A549 (cell line): ENCODE data around the gene NTM. TPM values are rescaled to one million over a fixed set of nuclear protein-coding genes. Genes with fewer than 3 reads are reported as not detected.

Experiments used
- ATAC-seq, 2 experiments: fragments of 200-7000 bp in 1 of 2; fragments of >200 bp in 1 of 2; cut with Nextera tagmentation in 1 of 2; cut with Tn5 transposase in 1 of 2; 3 replicates each; pipeline versions ENCODE4 v1.8.0 to v1.9.1; 2018 to 2020; ENCODE audit warnings: mild to moderate bottlenecking in 1 of 2, moderate library complexity in 1 of 2
- CTCF ChIA-PET: fragments of 300-600 bp; sonication (Branson Sonifier 250); formaldehyde crosslinking; extraction: SDS; loops from one replicate; lab custom pipeline; 2021; ENCODE audit warnings: antibody characterized with exemption, inconsistent platforms; lab: Yijun Ruan, JAX
- POLR2A ChIA-PET: fragments of 350-600 bp; formaldehyde crosslinking; extraction: SDS; loops from one replicate; lab custom pipeline; 2021; ENCODE audit warnings: antibody characterized with exemption, inconsistent platforms; lab: Yijun Ruan, JAX
- DNase-seq, 2 experiments: peaks; one replicate each; pipeline versions ENCODE4 v3.0.0 to v3.0.0-alpha.2; 2011 to 2016; ENCODE audit warnings: low read depth in 1 of 2, low spot score in 1 of 2
- FAIRE-seq: peaks from 2 replicates; lab custom pipeline; 2011; peaks lifted over from hg19 to GRCh38; lab: Jason Lieb, UNC
- H3K27ac ChIP-seq, 2 experiments: fragments of >200 bp; sonication (Bioruptor Twin); formaldehyde crosslinking; 3 replicates each; pipeline ENCODE4 v1.5.1; 2016 to 2017
- H3K4me1 ChIP-seq: fragments of >200 bp; sonication (Bioruptor Twin); formaldehyde crosslinking; 3 replicates; pipeline ENCODE4 v1.6.1; 2016
- H3K4me2 ChIP-seq: fragments of >200 bp; sonication (Bioruptor Twin); formaldehyde crosslinking; 3 replicates; pipeline ENCODE4 v1.6.1; 2016
- H3K4me3 ChIP-seq: fragments of >200 bp; sonication (Bioruptor Twin); formaldehyde crosslinking; 3 replicates; pipeline ENCODE4 v1.5.1; 2016
- H3K9me3 ChIP-seq: fragments of >200 bp; sonication (Bioruptor Twin); formaldehyde crosslinking; 3 replicates; pipeline ENCODE4 v1.6.1; 2016
- CHD2 ChIP-seq: fragments of 150-350 bp; IDR thresholded peaks from 2 replicates; pipeline ENCODE4 v1.6.1; 2014; ENCODE audit warnings: low read length; ENCODE audit not compliant: partially characterized antibody
- ELK1 ChIP-seq: fragments of 150-350 bp; IDR thresholded peaks from 2 replicates; pipeline ENCODE4 v1.6.1; 2014; ENCODE audit warnings: low read depth, mild to moderate bottlenecking, low read length
- ESRRA ChIP-seq: fragments of 150-350 bp; IDR thresholded peaks from 2 replicates; pipeline ENCODE4 v1.6.1; 2014; ENCODE audit warnings: mild to moderate bottlenecking, low read length, borderline replicate concordance
- FOSL2 ChIP-seq, 2 experiments: fragments of 450-650 bp in 1 of 2; fragments of >200 bp in 1 of 2; sonication (Bioruptor Twin) in 1 of 2; formaldehyde crosslinking; IDR thresholded peaks; 2 replicates each; pipeline versions ENCODE4 v1.5.0 to v1.6.1; 2016 to 2020; ENCODE audit warnings: mild to moderate bottlenecking in 1 of 2, moderate library complexity in 1 of 2
- GATA3 ChIP-seq: IDR thresholded peaks from 2 replicates; pipeline ENCODE4 v1.6.1; 2012; ENCODE audit warnings: borderline replicate concordance
- HOXA7 ChIP-seq: fragments of 250-450 bp; sonication (Bioruptor Pico); IDR thresholded peaks from 2 replicates; pipeline ENCODE4 v1.5.0; 2020; ENCODE audit warnings: mild to moderate bottlenecking, moderate library complexity
- JUNB ChIP-seq: fragments of >200 bp; sonication (Bioruptor Twin); formaldehyde crosslinking; IDR thresholded peaks from 2 replicates; pipeline ENCODE4 v1.6.1; 2016
- KDM1A ChIP-seq: fragments of 200-600 bp; sonication (generic); IDR thresholded peaks from 2 replicates; pipeline ENCODE4 v1.6.1; 2016; ENCODE audit warnings: low read depth, mild to moderate bottlenecking
- MAX ChIP-seq: IDR thresholded peaks from 2 replicates; pipeline ENCODE4 v1.6.1; 2012
- POLR2AphosphoS2 ChIP-seq: conservative IDR thresholded peaks from 2 replicates; pipeline ENCODE4 v1.6.1; 2012; ENCODE audit warnings: low read length, improper control_type of control experiment, inconsistent platforms
- RCOR1 ChIP-seq: fragments of 150-350 bp; IDR thresholded peaks from 2 replicates; pipeline ENCODE4 v1.6.1; 2014; ENCODE audit warnings: antibody characterized with exemption, low read length, low read depth
- REST ChIP-seq: fragments of 200-600 bp; sonication (generic); IDR thresholded peaks from 2 replicates; pipeline ENCODE4 v1.6.1; 2016; ENCODE audit warnings: antibody characterized with exemption, mild to moderate bottlenecking, moderate library complexity
- RFX5 ChIP-seq: fragments of 450-650 bp; IDR thresholded peaks from 2 replicates; pipeline ENCODE4 v1.7.1; 2014; ENCODE audit warnings: antibody characterized with exemption, mild to moderate bottlenecking, moderate library complexity
- SMC3 ChIP-seq: fragments of >200 bp; sonication (Bioruptor Twin); formaldehyde crosslinking; IDR thresholded peaks from 3 replicates; pipeline ENCODE4 v1.6.1; 2018; ENCODE audit warnings: inconsistent platforms
- TFCP2L1 ChIP-seq: fragments of 250-450 bp; sonication (Bioruptor Pico); IDR thresholded peaks from 2 replicates; pipeline ENCODE4 v1.5.0; 2021; ENCODE audit warnings: mild to moderate bottlenecking
- TP53 ChIP-seq: fragments of 250-450 bp; sonication (Bioruptor Pico); IDR thresholded peaks from 2 replicates; pipeline ENCODE4 v1.5.0; 2021; ENCODE audit warnings: mild to moderate bottlenecking, moderate library complexity
- USF2 ChIP-seq: fragments of 450-650 bp; IDR thresholded peaks from 2 replicates; pipeline ENCODE4 v1.6.1; 2014; ENCODE audit warnings: antibody characterized with exemption
- ZC3H11A ChIP-seq: fragments of 450-650 bp; IDR thresholded peaks from 2 replicates; pipeline ENCODE4 v1.6.1; 2014; ENCODE audit warnings: antibody characterized with exemption, mild to moderate bottlenecking
- ZFP36 ChIP-seq: fragments of 450-650 bp; IDR thresholded peaks from 2 replicates; pipeline ENCODE4 v1.6.1; 2014; ENCODE audit warnings: borderline replicate concordance; ENCODE audit not compliant: partially characterized antibody
- ZSCAN20 ChIP-seq: fragments of 250-450 bp; sonication (Bioruptor Pico); IDR thresholded peaks from 2 replicates; pipeline ENCODE4 v1.8.0; 2022; ENCODE audit warnings: mild to moderate bottlenecking, moderate library complexity
- WGBS: methylation state at CpG from one replicate; pipeline ENCODE4 v1.1.6; 2017; ENCODE audit errors: missing lambda C conversion rate; 5-methylcytosine and 5-hydroxymethylcytosine counted together
- polyA plus RNA-seq, 4 experiments: library from polyadenylated mRNA; depleted of rRNA in 3 of 4; stranded (reverse); fragments of >200 nt; fragmentation: RNase III in 1 of 4; extraction: RNeasy Plus Mini Kit Qiagen cat#74134 plus additional on column Dnase treatment in 1 of 4; gene quantifications; 2 replicates in 3 of 4; 3 replicates in 1 of 4; pipeline ENCODE4 v1.2.3, GENCODE V29; 2011 to 2017
- TF ChIP-seq, protein P1 (sequence below): fragments of 250-450 bp; sonication (Bioruptor Pico); IDR thresholded peaks from 2 replicates; pipeline ENCODE4 v1.5.0; 2021; ENCODE audit warnings: mild to moderate bottlenecking, moderate library complexity, borderline replicate concordance
- TF ChIP-seq, protein P2 (sequence below): fragments of >200 bp; sonication (Bioruptor Twin); formaldehyde crosslinking; IDR thresholded peaks from 3 replicates; pipeline ENCODE4 v1.6.1; 2016

The NTM gene
- polyA plus RNA-seq, 2 of the 4 experiments (the other 2 are of a cell fraction) = not detected

GRCh38 chr11:131982154-131982553, 611.7 kb downstream of the NTM start (continued):
- TF ChIP-seq, protein P1, sequence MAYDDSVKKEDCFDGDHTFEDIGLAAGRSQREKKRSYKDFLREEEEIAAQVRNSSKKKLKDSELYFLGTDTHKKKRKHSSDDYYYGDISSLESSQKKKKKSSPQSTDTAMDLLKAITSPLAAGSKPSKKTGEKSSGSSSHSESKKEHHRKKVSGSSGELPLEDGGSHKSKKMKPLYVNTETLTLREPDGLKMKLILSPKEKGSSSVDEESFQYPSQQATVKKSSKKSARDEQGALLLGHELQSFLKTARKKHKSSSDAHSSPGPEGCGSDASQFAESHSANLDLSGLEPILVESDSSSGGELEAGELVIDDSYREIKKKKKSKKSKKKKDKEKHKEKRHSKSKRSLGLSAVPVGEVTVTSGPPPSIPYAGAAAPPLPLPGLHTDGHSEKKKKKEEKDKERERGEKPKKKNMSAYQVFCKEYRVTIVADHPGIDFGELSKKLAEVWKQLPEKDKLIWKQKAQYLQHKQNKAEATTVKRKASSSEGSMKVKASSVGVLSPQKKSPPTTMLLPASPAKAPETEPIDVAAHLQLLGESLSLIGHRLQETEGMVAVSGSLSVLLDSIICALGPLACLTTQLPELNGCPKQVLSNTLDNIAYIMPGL (CRISPR knock-in tag) = no peak
- TF ChIP-seq JUNB = no peak
- TF ChIP-seq REST = no peak
- TF ChIP-seq ESRRA = no peak
- TF ChIP-seq, all 56 proteins: peak for 0

DNA sequence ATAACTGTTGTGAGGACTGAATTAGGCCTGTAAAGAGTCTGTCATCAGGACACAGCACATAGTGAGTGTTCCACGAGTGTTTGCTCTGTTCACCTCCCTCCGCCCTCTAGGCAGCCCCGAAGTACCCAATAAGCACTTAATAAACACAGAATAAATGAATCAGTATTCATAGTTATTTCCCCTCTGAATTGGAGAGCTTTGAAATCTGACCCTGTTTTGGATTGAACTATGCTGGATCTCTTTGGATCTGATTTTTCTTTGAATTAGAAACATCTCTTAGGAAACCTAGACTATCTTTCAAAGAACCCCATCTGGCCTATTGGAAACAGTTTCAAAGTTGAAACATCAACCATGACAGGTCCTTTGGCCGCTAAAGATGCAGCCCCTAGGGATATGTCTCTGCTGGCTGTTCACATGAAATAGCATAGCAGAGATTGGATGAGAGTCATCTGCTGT, 615.5 kb downstream of the NTM start:
- H3K9me3 ChIP-seq = no peaks in the 10 kb centered on the region
- no peak overlapping the region for H3K4me2 ChIP-seq
- no peaks in the 10 kb centered on the region for H3K4me1 ChIP-seq
- 2% methylated on average over 4 of the region's 4 CpGs for WGBS
- DNase-seq (no peak), FAIRE-seq (no peak), ATAC-seq (no peak)
- no peak overlapping the region for H3K27ac ChIP-seq
- ChIA-PET CTCF (no interaction called here), POLR2A (no interaction called here)
- no peak overlapping the region for H3K4me3 ChIP-seq
- TF ChIP-seq FOSL2 (IDR thresholded peaks at IDR 0.05) (no peak), FOSL2 (CRISPR knock-in tag; IDR thresholded peaks at IDR 0.05) (no peak)

DNA sequence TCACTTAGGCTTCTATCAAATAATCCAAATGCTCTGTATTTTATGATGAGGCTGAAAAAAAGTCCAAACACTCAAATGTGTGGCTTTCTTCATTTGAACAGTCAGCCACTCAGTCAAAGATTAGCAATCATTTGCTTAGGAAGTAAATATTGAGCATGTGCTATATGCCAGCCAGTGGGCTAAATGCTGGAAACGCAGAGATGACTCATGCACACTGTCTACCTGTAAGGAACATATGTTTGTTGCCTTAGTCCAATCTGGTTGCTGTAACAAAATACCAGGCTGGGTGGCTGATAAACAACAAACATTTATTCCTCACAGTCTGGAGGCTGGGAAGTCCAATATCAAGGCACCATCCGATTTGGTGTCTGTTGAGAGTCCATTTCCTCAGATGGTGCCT, 617.3 kb downstream of the NTM start:
- DNase-seq (no peak), ATAC-seq (no peak)
- CTCF ChIA-PET = no interaction called here
- no peaks in the 10 kb centered on the region for H3K4me1 ChIP-seq
- 4% methylated on average over 2 of the region's 2 CpGs for WGBS
- POLR2A ChIA-PET = no interaction called here
- H3K4me3 ChIP-seq = no peak overlapping the region
- TF ChIP-seq SMC3 (no peak), ZSCAN20 (CRISPR knock-in tag) (no peak), TP53 (CRISPR knock-in tag) (no peak), ELK1 (no peak), HOXA7 (no peak), RFX5 (no peak), MAX (no peak), TFCP2L1 (CRISPR knock-in tag) (no peak), RCOR1 (no peak), CHD2 (no peak), REST (no peak), ZC3H11A (no peak), KDM1A (no peak), USF2 (no peak), ZFP36 (no peak), ESRRA (no peak), GATA3 (no peak), POLR2AphosphoS2 (no peak)
- TF ChIP-seq, protein P2, sequence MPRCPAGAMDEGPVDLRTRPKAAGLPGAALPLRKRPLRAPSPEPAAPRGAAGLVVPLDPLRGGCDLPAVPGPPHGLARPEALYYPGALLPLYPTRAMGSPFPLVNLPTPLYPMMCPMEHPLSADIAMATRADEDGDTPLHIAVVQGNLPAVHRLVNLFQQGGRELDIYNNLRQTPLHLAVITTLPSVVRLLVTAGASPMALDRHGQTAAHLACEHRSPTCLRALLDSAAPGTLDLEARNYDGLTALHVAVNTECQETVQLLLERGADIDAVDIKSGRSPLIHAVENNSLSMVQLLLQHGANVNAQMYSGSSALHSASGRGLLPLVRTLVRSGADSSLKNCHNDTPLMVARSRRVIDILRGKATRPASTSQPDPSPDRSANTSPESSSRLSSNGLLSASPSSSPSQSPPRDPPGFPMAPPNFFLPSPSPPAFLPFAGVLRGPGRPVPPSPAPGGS = no peak
- TF ChIP-seq, all 56 proteins: peak for 0
- no peak overlapping the region for H3K4me2 ChIP-seq
- no peak for FAIRE-seq
- no peak overlapping the region for H3K27ac ChIP-seq
- H3K9me3 ChIP-seq = no peaks in the 10 kb centered on the region
